HG02884 (cell line): Measurements from ENCODE around the gene TLCD3A.
"Not testable (repeated sequence)": the region's sequence is repeated elsewhere in the genome, so short reads cannot be mapped to it uniquely, and the experiment has no call there.

Source experiments
- ATAC-seq: cut with Tn5 transposase; IDR thresholded peaks from one replicate; pipeline ENCODE4 v1.9.1; 2021; ENCODE audit warnings: mild to moderate bottlenecking, moderate library complexity; ENCODE audit not compliant: unreplicated experiment

Gene TLCD3A

DNA sequence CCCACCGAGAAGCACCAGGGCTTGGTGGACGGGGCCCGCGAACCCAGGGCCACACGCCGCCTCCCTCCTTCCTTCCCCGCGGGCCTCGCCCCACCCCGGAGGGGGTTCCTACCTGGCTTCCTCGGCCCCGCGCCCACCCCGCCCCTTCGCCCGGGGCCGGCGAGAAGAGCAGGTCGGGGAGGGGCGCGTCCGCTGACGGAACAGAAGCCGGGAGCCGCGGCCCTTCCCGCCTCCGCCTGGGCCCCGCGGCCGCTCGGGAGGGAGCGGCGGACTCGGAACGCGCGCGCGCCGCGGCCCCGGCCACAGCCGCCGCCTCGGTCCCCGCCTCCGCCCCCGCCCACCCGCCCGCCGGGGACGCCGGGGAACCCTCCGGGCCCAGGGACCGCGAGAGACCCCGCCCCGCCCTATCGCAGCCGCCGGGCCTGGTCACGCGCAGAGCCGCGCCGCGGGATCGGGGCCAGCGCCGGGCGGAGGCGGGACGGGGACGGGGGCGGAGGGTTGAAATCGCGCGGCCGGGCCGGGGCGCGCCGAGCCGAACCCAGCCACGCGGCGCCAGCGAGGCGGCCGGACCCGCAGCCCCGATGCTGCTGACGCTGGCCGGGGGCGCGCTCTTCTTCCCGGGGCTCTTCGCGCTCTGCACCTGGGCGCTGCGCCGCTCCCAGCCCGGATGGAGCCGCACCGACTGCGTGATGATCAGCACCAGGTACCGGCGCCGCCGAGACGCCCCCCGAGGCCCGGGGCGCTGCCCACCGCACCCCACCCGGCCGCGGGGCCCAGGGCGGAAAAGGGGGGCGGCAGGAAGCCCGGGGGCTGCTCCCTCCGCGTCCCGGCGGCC, at the start of gene TLCD3A:
Gene TLCD3A (plus strand): TSS at position 530 of the 835 bp plus-strand sequence. CDS start 52 bp downstream, at position 582.
- ATAC-seq: no peak

DNA sequence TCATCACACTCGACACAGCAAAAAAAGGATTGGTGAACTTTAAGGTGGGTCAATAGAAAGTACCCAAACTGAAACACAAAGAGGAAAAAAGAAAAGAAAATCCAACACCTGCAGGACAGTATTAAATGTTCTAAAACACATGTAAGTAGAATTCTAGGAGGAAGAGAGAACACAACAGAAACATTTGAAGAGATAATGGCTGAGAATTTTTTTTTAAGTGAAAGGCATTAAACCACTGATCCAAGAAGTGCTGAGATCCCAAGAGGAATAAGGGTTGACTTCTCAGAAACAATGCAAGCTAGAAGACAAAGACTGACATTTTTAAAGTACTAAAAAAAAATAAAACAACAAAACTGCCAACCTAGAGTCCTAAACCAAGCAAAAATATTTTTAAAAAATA, 49.4 kb upstream of the TLCD3A start:
- ATAC-seq: no peak

DNA sequence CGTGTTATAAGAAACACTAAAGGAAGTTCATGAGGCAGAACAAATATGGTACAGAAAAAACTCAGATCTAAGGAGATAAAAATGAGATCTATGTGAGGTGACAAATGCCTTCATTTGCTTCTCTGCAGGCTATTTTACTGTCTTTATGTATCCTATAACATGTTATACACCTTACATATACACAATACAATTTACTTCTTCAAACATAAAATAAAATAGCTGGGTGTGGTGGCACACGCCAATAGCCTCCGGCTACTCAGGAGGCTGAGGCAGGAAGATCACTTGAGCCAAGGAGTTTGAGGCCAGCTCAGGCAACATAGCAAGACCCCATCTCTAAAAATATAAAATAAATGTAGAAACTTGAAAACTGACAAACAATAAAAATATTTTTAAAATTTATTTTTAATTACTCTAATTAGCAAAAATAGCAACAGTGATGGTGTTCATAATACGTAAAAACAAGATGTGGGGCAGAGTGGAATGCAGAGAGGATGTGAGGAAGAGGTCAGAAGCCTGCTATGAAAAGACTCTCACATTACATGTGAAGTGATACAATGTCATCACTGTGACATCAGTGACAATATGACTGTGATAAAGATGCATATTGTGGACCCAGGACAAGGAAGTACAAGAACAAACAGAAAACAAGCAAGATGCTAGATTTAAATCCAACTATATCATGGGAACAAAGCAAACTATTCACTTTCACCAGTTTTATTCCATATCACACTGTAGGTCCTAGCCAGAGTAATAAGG, 48.7 kb upstream of the TLCD3A start:
- no peak for ATAC-seq

DNA sequence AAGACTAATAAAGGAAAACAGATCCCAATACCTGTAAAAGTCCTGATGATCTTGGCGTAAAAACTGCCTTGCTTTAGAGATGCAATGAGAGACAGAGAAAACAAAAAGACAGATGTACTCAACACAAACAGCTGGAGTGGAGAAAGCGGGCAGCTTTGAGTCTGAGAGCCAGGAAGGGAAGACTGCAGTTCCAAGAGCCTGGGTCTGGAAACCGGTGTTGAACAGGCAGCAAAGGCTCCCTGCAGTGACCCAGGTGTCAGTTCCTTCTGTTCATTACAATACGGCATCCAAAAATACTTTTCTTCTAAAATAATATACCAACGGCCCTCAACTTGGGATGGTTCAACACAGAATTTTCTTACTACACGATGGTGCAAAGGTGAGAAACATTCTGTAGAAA, 47.4 kb upstream of the TLCD3A start:
- ATAC-seq: no peak

DNA sequence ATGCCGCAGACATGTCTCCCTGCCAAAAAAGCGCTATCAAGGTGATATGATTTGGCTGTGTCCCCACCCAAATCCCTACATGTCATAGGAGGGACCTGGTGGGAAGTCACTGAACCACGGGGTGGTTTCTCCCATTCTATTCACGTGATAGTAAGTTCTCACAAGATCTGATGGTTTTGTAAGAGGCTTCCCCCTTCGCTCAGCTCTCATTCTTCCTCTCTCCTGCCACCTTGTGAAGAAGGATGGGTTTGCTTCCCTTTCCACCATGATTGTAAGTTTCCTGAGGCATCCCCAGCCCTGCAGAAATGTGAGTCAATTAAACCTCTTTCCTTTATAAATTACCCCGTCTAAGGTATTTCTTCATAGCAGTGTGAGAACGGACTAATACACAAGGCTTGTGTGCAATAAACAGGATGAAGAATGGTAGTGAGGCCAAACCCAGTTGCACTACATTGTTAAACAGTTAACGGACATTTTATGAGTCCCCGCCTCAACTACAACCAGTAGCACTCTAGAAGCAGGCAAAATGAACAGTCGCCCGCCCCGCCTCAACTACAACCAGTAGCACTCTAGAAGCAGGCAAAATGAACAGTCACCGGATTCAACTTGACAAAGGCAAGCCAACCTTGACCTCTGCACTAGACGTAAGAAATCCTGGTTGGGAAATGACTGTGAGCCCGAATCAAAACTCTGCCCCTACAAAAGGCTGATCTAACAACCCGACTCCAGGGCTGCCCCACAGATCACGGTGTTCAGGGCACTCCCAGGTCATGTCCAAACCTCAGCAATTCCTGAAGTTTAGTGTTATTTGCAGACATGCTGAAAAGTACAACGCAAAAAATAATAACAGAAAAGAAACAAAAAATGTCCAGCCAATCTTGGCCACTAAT, 44.1 kb upstream of the TLCD3A start:
- ATAC-seq: no peak

DNA sequence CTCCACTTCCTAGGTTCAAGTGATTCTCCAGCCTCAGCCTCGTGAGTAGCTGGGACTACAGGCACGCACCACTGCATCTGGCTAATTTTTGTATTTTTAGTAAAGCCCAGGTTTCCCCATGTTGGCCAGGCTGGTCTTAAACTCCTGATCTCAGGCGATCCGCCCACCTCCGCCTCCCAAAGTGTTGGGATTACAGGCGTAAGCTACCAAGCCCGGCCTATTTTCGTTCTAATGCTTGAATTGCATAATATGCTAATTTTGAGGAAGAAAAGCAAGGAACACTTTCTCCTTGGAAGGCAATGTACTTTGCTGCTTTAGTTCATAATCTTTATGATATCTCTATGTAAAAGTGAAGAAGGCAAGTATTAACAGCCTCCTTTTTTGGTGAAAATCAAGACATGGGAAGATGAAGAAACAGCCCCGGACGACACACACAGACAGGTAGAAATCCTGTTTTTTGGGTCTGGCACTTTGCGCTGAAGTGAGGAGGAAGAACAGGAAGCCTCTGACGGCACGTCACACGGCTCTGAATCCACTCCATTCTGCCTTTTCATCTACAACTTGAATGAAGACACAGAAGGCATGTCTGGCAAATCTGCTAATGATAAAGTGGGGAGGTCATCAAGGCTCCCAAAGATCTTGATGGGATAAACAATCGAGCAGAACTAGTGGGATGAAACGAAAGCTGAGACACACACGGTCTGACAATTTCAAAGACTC, 42.7 kb upstream of the TLCD3A start:
- no peak for ATAC-seq

DNA sequence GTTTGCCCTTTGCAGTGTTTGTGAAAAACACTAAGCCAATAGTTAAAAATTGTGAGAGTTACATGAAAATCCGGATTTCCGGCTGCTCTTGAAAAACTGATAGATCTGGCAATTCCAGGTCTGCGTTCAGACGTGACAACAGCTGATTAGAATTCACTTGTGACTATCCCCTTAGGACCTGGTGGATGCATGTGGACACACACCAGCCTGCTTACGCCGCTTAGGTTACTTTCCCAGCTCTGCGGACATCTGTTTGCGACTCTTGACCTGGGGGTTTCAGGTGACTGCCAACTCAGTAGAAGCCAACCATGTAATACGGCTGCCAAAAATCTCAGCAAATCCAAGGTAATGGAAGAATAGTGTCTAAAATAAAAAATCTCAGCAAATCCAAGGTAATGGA, 42.0 kb upstream of the TLCD3A start:
- no peak for ATAC-seq

DNA sequence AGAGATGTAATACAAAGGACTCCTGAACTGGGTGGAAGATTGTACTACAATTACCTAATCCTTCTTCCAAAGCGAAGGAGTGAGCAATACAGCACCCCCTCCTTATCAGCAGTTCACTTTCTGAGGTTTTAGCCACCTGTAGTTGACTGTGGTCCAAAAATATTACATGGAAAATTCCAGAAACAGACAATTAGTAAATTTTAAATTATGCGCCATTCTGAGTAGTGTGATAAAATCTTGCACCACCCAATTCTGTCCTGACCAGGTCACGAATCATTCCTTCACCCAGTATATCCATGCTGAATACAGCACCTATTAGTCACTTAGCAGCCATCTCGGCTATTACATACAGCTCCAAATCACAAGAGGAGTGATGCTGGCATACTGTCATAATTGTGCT, 41.0 kb upstream of the TLCD3A start:
- ATAC-seq: no peak

DNA sequence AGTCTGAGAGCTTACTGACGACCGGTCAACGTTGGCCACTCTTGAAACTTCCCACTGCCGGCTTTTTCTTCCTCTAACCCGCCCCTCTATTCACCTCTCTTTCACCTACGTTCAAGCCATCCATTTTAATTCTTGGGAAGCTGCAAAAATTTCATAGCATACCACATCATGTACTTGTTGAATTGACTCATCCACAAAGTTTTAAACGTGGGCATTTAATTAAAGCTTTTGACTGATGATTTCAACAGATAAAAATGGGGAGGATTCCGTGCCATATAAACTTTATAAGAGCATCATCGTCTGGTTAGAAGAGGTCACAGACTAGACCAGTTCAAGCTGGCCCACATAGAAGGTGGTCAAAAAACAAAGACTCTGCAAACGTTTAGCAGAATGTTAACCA, 40.3 kb upstream of the TLCD3A start:
- no peak for ATAC-seq

DNA sequence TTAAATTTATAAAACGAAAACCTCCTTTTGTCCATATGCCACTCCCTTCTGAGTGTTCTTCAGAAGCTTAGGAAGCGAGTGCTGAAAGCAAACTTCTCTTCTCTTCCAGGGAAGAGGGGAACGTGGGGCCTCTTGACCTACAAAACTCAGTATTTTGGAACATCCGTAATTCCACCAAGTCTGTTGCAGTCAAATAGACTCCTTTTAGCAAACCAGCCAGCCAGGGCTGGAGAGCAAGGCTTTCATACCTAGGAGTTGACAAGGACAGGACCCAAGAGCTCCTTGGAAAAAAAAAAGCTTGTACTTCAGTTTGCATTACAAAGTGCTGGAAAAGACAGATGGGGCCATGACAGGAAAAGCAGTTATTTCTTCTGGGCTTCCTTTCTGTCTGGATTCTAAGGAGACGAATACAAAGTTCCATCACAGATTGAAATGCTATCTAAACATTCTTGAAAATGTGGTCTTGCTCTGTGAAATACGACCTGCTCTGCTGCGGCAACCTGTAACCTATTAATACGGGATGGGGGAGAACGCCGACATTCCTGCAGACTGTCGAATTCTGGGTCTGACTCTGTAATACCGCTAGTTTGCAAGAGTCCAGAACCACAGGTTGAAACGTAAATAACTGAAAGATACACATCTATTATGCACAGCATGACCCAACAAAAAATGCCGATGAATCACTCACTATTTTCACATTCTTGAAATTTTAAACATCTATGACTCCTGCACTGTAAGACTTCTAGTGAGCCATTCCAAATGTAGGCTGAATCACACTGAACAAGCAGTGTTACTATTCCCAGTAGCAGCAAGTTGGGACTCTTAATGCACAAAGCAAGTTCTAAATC, 38.4 kb upstream of the TLCD3A start:
- ATAC-seq: no peak

DNA sequence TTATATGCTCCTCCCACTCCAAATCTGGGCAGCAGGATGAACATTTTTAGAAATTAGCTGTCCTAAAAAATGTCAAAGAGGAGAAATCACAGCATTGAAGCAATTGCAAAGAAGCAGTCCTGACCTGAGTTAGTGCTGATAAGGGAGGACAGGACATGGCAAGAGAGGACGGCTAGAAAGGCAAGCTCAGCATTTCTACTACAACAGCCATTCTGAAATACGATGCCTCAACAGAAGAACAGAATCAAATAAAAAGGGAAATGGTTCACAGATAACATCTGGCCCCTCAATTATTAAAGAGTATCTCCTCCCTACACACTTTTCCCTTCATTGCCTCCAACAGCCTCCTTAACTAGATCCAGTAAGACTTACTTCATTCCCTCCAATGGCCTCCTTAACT, 36.0 kb upstream of the TLCD3A start:
- no peak for ATAC-seq

DNA sequence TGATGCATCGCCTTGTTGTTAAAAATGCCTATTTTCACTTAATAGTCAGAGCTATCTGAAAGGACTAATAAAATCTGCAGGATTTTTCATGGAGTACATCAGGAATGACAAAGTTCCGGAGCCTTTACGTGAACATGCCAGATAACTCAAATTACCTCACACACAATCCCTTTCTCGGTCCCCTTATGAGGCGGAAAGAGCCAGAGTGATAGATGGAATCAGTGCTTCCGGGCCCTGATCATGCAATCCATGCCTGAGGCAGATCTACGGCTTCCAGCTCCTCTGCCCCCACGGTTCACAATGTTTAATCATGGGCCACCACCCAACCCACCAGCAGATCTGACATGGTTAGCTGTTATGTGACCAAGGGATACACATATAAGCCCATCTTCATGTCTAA, 34.7 kb upstream of the TLCD3A start:
- no peak for ATAC-seq

DNA sequence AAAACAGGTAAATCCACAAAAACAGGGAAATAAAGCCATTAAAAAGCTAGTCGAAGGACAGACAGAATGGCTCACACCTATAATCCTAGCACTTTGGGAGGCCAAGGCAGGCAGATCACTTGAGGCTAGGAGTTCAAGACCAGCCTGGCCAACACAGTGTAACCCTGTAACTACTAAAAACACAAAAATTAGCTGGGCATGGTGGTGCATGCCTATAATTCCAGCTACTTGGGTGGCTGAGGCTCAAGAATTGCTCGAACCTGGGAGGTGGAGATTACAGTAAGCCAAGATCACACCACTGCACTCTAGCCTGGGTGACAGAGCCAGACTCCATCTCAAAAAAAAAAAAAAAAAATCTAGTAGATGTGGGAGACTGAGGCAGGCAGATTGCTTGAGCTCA, 34.3 kb upstream of the TLCD3A start:
- not testable (repeated sequence) for ATAC-seq

DNA sequence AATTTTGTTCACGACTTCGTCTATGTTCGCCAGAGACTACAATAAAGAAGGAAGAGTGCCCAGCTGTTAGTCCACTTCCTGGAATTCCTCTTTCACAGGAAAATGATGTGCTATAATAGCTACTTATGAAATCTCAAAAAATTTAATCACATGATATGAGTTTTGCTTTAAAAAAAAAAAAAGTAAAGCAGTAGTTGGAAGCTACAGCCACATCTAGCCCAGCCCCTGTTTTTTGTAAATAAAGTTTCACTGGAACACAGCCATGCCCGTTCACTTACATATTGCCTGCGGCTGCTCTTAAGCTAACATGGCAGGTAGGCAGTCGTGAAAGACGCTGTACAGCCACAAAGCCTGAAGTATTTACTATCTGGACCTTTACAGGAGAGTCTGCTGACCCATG, 33.1 kb upstream of the TLCD3A start:
- ATAC-seq: no peak

DNA sequence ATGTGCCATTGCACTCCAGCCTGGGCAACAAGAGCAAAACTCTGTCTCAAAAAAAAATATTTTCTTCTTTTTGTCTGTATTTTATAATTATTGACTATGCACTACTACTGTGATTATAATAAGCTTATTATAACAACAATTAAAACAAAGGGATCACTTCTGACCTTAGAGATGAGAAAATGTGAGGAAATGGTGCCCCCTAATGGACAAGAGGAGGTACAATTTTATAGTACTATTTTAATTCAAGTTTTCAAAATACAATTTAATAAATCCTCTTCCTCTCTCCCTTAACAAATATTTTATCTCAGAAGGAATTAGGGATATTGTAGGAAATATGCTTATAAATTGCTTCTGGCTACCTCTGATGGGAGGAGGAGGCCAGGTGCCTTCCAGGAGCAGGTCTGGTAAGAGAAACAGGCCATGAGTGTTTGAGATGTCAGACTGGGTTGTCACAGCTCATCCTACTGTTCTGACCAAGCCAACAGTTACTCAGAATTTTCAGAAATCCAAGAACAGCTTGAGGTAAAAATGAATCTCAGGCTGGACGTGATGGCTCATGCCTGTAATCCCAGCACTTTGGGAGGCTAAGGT, 31.8 kb upstream of the TLCD3A start:
- no peak for ATAC-seq

DNA sequence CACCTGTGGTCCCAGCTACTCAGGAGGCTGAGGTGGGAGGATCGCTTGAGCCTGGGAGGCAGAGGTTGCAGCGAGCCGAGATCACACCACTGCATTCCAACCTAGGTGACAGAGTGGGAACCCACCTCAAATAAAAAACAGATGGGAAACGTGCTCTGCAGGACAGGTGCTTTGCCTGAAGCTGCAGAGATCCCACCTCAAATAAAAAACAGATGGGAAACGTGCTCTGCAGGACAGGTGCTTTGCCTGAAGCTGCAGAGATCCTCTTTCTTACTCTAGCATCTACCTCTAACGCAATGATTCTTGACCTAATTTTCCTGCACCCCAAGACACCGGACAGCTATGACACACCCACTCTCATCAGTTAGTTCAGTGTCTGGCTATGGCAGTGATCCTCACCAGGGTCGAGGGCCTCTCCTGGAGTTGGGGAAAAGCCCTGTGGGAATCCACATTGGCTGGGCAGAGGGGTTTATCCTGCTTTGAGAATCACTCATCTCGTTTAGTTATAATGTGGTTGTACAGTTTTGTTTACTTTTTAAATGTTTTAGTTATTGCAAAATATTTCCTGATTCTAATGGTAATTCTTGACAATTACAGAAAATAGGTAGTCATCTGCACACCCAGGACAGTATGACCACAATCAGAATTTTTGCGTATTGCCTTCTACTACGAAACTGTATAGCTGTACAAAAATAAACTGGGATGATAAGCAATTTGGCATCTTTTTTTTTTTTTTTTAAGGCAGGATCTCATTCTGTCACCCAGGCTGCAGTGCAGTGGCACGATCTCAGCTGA, 29.1 kb upstream of the TLCD3A start:
- ATAC-seq: no peak

DNA sequence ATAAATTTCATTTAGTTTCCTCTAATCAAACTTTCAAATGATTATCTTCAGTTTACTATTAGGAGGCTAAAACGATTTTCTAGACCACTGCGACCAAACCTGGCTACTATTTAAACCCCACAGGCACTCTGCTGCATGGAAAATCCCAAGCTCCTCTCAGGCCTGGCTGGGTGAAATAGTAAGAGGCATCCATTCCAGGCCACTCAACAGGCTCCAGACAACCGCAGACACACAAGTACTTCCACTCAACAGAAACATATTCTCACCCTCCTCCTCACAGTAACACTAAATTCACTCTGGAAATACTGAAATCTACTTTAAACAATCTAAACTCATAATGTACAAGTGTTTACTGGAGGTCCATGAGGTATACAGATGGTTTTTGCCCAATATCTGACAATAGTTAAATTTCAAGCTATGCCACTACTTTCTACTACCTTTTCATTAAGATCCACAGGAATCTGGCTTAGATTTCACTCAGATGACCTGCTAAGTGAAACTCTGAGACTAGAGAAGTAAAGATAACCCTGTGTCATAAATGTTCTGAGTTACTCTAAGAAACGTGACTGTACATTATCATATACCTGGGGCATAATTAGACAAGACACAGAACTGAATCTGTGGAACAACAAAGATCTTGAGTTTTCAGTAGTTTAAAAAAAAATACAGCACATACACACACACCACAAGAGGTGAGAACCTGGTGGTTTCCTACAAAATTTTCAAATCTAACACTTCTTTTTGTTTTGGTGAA, 28.1 kb upstream of the TLCD3A start:
- no peak for ATAC-seq

DNA sequence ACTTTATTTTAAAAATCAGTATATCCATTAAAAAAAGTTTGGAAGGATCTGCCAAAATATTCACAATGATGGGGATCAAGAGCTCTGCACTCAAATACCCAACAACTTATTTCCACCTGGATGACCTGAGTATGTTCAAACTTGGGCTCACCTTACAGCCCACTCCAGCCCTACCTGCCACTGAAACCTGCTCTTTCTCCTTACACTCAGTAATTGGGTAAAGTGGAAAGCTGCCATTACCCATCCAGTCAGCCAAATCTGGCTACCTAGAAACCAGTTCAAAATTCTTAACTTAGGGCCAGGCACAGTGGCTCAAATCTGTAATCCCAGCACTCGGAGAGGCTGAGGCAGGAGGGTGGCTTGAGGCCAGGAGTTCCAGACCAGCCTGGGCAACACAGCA, 27.4 kb upstream of the TLCD3A start:
- ATAC-seq: no peak
